Activated CD4-positive, alpha-beta memory T cell treated with anti-CD3 and anti-CD28 coated beads for 36 hours (primary cell): ENCODE data around the gene VPS37C. TPM values are rescaled to one million over a fixed set of nuclear protein-coding genes. Genes with fewer than 3 reads are reported as not detected.

Experiments
- CTCF ChIA-PET: fragments of 350-600 bp; sonication (Branson Sonifier 250); formaldehyde crosslinking; loops from one replicate; lab custom pipeline; 2021; ENCODE audit warnings: antibody characterized with exemption, inconsistent platforms; lab: Charles Lee
- POLR2A ChIA-PET: fragments of 350-600 bp; sonication (Branson Sonifier 250); formaldehyde crosslinking; loops from one replicate; lab custom pipeline; 2021; ENCODE audit warnings: antibody characterized with exemption; lab: Charles Lee
- DNase-seq: peaks from one replicate; pipeline ENCODE4 v3.0.0-alpha.2; 2020
- H3K27ac Mint-ChIP-seq: one replicate; pipeline ENCODE4 v1.8.0; 2021; ENCODE audit warnings: mixed read lengths
- H3K27me3 Mint-ChIP-seq: one replicate; pipeline ENCODE4 v1.8.0; 2021; ENCODE audit warnings: mixed read lengths
- H3K36me3 Mint-ChIP-seq: one replicate; pipeline ENCODE4 v1.8.0; 2021; ENCODE audit warnings: mixed read lengths
- H3K4me1 Mint-ChIP-seq: one replicate; pipeline ENCODE4 v1.8.0; 2021; ENCODE audit warnings: low read depth, mixed read lengths
- H3K4me3 Mint-ChIP-seq: one replicate; pipeline ENCODE4 v1.8.0; 2021; ENCODE audit warnings: mild to moderate bottlenecking, mixed read lengths
- H3K9me3 Mint-ChIP-seq: one replicate; pipeline ENCODE4 v1.8.0; 2021; ENCODE audit warnings: mixed read lengths
- intact Hi-C: fragments of 100-400 bp; cut with micrococcal nuclease; formaldehyde crosslinking; loops from one replicate; pipeline ENCODE4 v1.15.1; 2023
- total RNA-seq, 2 experiments: library from RNA; stranded (reverse); gene quantifications; one replicate each; pipeline ENCODE4 v1.2.3, GENCODE V29; 2021

The VPS37C gene
- total RNA-seq, 2 experiments from 2014 or later = 9.0 TPM

DNA sequence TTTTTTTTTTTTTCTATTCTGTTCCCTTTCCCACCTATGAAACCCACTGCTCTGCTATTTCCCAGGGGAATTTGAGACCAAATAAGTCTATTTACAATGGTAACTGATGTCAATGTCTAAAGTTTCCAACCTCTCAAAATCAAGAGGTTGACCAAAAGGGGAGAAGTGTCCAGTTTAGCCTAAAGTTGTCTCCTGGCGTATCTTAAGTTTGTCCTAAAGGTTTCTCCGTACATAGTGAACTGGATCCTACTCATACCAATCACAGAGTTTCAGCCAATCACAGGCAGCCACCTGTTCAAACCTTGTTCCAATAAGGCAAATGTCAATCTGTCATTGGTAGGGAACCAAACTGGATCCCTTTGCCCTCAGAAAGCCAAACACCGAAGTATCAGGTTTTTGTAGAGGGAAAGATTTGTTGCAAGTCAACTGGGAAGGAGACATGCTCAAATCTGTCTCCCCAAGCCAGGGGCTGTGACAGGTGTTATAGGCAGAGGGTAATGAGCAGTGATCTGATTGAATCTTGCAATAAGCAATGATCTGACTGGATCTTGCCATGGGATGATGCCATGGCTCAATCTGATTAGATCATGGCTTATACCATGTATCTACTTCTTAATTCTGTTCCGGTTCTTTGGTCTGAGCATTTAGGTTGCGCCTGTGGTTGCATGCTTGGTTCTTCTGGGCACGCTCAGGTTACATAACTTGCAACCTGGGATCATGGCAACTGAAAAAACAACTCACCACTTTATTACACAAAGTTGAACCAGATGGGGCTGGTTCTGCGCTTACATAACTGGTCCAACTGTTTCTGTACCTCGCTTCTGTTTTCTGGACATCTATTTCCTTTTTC lies 1.1 kb upstream of the VPS37C start:
- ChIA-PET CTCF (interaction anchor here (1.0 kb wide), 1 partner anchor 26 kb away, joined by 3 read pairs; no protein-coding TSS in a partner anchor), POLR2A (no interaction called here)
- H3K27me3 Mint-ChIP-seq = peaks cover 2% of the 10 kb centered on the region
- peaks cover 1% of the 10 kb centered on the region for H3K36me3 Mint-ChIP-seq
- peaks cover 55% of the 10 kb centered on the region for H3K4me1 Mint-ChIP-seq
- DNase-seq = peak; percentile 56
- no peaks in the 10 kb centered on the region for H3K9me3 Mint-ChIP-seq
- H3K4me3 Mint-ChIP-seq = peak overlapping the region; percentile 85
- H3K27ac Mint-ChIP-seq = peak overlapping the region; percentile 94
- intact Hi-C loops = loop anchor here (10.0 kb wide), 1 partner anchor 318 kb away; the partner anchor contains the start of gene CCDC86

DNA sequence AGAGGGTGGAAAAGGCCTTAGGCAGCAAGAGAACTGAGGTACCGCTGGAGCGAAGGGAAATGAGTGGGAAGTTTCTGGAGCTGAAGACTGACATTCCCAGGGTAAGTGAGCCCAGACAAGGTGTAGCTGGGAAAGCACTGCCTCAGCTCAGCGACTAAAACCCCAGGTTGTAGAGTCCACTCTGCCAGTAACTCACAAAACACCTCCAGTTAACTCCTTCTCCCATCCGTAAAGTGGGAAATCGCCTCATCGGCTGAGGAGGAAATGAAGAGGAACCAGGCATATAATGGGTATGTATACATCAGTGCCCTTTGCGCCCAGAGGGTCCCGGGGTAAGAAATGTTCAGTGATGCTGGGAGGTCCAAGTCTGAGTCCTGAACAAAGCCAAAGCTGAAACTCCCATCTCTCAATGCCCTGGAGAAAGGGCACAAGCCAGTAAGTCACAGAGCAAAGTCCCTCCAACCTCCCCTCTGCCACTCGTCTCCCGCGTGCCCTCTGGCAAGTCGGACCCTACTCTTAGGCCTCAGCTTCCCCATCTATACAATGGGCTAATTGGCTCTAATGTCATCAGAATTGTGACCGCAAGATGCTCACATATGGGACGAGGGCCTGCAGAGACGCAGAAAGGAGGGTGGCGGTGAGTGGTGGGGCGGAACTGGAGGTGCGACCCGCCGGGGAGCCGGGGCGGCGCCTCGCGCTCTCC lies 588 bp downstream of the VPS37C start:
- intact Hi-C loops = loop anchor here (1.0 to 10.0 kb wide), 5 partner anchors 78 to 316 kb away; partner anchors contain the start of genes CCDC86, PRPF19 and TMEM138
- Mint-ChIP-seq H3K4me3 (peak overlapping the region; percentile 85), H3K9me3 (peaks cover 5% of the 10 kb centered on the region), H3K36me3 (peaks cover 6% of the 10 kb centered on the region), H3K27ac (peak overlapping the region; percentile 83), H3K4me1 (peaks cover 53% of the 10 kb centered on the region), H3K27me3 (peaks cover 2% of the 10 kb centered on the region)
- ChIA-PET POLR2A (interaction anchor here (1.0 kb wide), 1 partner anchor 49 kb away, joined by 3 read pairs; no protein-coding TSS in a partner anchor), CTCF (interaction anchor here (0.8 kb wide), 1 partner anchor 47 kb away, joined by 3 read pairs; no protein-coding TSS in a partner anchor)
- no peak for DNase-seq

DNA sequence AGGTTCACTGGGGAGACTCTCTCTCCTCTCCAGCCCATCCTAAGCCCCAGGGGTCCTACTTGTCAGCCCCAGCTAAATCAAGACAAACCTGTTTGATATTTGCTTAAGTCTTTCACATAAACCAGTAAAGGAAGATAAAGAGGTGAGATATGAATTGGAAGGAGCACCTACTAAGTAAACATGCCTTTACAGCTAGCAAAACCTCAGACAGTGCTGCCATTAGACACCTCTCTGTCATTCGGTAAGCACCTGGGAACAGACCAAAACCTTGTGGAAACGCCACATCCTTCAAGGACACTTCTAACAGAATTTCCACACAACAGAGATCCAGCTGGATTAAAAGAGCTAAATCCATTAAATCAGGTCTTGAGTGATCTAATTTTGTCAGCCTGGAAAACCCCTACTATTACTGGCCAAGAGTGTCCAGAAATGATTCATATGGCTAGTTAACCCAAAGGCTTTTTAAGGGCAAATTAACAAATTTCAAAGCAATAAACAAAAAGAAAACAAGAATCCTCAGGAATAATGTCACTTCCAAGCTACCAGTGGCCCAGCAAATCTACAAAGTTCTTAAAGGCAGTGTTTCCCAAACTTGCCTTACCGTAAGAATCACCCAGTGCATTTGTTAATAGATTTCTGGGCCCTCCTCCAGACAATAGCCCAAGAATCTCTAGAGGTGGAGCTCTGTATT lies 2.4 kb downstream of the VPS37C start:
- ChIA-PET POLR2A (no interaction called here), CTCF (interaction anchor here (0.6 to 1.0 kb wide), 4 partner anchors 10 to 1682 kb away, joined by 3 to 5 read pairs (median 4); no protein-coding TSS in a partner anchor)
- Mint-ChIP-seq H3K9me3 (peaks cover 22% of the 10 kb centered on the region), H3K4me3 (no peak overlapping the region), H3K27ac (peak overlapping the region; percentile 3), H3K4me1 (peaks cover 41% of the 10 kb centered on the region), H3K27me3 (no peaks in the 10 kb centered on the region), H3K36me3 (peaks cover 22% of the 10 kb centered on the region)
- intact Hi-C loops = no loop called here
- no peak for DNase-seq

DNA sequence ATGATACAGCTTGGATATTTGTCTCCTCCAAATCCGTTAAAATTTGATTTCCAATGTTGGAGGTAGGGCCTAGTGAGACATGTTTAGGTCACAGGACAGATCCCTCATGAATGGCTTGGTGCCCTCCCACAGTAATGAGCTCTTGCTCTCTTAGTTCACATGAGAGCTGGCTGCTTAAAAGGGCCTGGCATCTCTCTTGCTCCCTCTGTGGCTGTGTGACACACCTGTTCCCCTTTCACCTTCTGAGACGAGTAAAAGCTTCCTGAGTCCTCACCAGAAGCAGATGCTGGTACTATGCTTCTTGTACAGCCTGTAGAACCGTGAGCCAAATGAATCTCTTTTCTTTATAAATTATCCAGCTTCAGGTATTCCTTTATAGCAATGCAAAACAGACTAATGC lies 3.5 kb downstream of the VPS37C start:
- Mint-ChIP-seq H3K4me1 (peaks cover 39% of the 10 kb centered on the region), H3K27me3 (no peaks in the 10 kb centered on the region), H3K9me3 (peaks cover 22% of the 10 kb centered on the region), H3K36me3 (peaks cover 22% of the 10 kb centered on the region), H3K4me3 (no peak overlapping the region), H3K27ac (no peak overlapping the region)
- POLR2A ChIA-PET = interaction anchor here (0.7 to 0.9 kb wide), 2 partner anchors 12 to 40 kb away, joined by 3 read pairs; no protein-coding TSS in a partner anchor
- intact Hi-C loops = no loop called here
- CTCF ChIA-PET = interaction anchor here (0.9 to 1.4 kb wide), 3 partner anchors 28 to 327 kb away, joined by 3 to 4 read pairs (median 3); no protein-coding TSS in a partner anchor
- DNase-seq = peak; percentile 27

DNA sequence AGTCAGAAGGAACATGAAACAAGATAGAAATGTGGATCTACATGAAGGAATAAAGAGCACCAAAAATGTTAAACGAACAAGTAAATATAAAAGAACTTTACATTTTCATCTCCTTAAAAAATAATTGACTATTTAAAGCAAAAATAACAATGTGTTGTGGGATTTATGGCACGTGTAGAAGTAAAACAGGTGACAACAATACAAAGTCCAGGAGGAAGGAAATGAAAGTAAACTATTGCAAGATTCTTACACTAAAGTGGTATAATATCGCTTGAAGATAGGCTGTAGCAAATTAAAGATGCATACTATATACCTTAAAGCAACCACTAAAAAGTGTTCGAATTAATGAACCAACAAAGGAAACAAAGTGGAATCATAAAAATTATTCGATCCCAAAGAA lies 5.5 kb downstream of the VPS37C start:
- H3K4me3 Mint-ChIP-seq = no peak overlapping the region
- H3K4me1 Mint-ChIP-seq = peaks cover 27% of the 10 kb centered on the region
- H3K27me3 Mint-ChIP-seq = no peaks in the 10 kb centered on the region
- ChIA-PET CTCF (interaction anchor here (0.7 kb wide), 1 partner anchor 190 kb away, joined by 4 read pairs; no protein-coding TSS in a partner anchor), POLR2A (no interaction called here)
- intact Hi-C loops = no loop called here
- DNase-seq = no peak
- peaks cover 22% of the 10 kb centered on the region for H3K36me3 Mint-ChIP-seq
- no peak overlapping the region for H3K27ac Mint-ChIP-seq
- peaks cover 22% of the 10 kb centered on the region for H3K9me3 Mint-ChIP-seq

DNA sequence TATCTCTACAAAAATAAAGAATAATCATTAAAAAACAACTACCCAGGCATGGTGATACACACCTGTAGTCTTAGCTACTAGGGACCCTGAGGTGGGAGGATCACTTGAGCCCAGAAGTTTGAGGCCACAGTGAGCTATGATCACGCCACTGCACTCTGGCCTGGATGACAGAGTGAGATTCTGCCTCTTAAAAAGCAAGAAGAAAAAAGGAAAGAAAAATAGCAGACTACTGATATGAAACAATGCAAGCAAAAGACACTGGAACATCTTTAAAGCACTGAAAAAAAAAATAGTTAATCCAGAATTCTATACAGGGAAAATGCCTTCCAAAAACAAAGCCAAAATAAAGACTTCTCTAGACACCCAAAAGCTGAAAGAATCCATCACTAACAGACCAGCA lies 5.9 kb downstream of the VPS37C start:
- H3K4me1 Mint-ChIP-seq = peaks cover 23% of the 10 kb centered on the region
- H3K9me3 Mint-ChIP-seq = peaks cover 22% of the 10 kb centered on the region
- H3K27me3 Mint-ChIP-seq = no peaks in the 10 kb centered on the region
- intact Hi-C loops = no loop called here
- no peak for DNase-seq
- no peak overlapping the region for H3K4me3 Mint-ChIP-seq
- POLR2A ChIA-PET = no interaction called here
- peaks cover 22% of the 10 kb centered on the region for H3K36me3 Mint-ChIP-seq
- CTCF ChIA-PET = interaction anchor here (0.7 kb wide), 1 partner anchor 189 kb away, joined by 4 read pairs; no protein-coding TSS in a partner anchor
- H3K27ac Mint-ChIP-seq = no peak overlapping the region

DNA sequence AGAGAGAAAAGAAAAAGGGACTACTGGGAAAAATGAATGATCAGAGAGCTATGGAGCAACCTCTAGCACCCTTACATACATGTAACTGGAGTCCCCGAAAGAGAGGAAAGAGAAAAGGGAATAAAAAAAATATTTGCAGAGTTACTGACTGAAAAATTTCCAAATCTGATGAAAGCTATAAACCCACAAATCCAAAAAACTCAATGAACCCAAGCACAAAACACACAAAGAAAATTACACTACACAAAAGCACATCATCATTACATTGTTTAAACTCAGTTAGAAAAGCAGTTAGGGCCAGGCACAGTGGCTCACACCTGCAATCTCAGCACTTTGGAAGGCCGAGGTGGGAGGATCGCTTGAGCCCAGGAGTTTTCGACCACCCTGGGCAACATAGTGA lies 6.7 kb downstream of the VPS37C start:
- Mint-ChIP-seq H3K27me3 (no peaks in the 10 kb centered on the region), H3K4me1 (peaks cover 17% of the 10 kb centered on the region), H3K27ac (no peak overlapping the region), H3K36me3 (peaks cover 22% of the 10 kb centered on the region), H3K4me3 (no peak overlapping the region), H3K9me3 (peaks cover 22% of the 10 kb centered on the region)
- no peak for DNase-seq
- ChIA-PET CTCF (interaction anchor here (1.2 to 1.5 kb wide), 2 partner anchors 25 to 185 kb away, joined by 3 to 5 read pairs; no protein-coding TSS in a partner anchor), POLR2A (no interaction called here)
- intact Hi-C loops = no loop called here

DNA sequence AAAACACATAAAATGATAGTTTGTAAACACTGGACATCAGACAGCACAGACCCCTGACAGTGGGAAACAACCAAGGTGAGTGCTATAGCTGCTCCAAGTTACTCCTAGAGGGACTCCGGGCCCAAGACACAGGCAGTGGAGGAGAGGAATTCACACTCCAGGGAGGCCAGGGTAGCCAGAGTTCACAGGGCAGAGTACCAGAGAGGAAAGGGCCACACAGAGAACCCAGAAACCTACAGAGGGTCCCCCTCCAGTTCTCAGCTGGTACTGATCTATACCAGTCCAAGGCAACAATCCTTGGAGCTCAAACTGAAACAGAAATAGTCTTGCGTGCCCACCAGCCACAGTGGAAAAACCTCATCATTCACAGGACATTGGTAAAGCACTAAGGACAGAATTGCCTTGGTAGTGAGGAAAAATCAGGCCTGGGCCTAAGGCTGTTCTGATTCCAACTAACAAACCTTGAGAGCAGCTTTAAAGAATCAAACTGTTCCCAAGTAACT lies 7.6 kb downstream of the VPS37C start:
- no peak for DNase-seq
- ChIA-PET POLR2A (no interaction called here), CTCF (interaction anchor here (0.6 to 1.5 kb wide), 3 partner anchors 24 to 184 kb away, joined by 3 to 5 read pairs (median 3); no protein-coding TSS in a partner anchor)
- Mint-ChIP-seq H3K36me3 (peaks cover 22% of the 10 kb centered on the region), H3K27ac (no peak overlapping the region), H3K27me3 (no peaks in the 10 kb centered on the region), H3K9me3 (peaks cover 22% of the 10 kb centered on the region), H3K4me1 (peaks cover 9% of the 10 kb centered on the region), H3K4me3 (no peak overlapping the region)
- intact Hi-C loops = no loop called here

DNA sequence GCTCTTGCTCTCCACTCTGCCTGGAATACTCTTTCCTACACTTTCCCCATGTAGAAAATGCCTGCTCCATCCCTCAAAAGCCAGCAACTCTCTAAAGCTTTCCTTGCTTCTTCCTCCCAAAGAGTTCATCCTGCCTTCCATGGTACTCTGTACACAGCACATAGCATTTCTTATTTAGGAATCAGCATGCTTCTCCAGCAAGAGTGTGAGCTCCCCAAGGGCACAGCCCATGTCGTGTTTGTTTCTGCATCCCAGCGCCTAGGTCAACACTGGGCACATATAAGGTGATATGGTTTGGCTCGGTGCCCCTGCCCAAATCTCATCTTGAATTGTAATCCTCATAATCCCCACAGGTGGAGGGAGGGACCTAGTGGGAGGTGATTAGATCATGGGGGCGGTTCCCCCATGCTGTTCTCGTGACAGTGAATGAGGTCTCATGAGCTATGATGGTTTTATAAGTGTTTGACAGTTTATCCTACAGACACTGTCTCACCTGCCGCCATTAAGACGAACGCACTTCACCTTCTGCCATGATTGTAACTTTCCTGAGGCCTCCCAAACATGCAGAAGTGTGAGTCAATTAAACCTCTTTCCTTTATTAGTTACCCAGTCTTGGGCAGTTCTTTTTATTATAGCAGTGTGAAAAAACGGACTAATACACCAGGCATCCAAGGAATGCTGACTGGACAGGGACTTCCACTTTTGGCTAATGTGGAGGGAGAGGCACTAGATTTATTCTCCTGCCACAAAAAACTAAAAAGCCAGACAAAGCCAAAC lies 8.2 kb downstream of the VPS37C start:
- Mint-ChIP-seq H3K27me3 (no peaks in the 10 kb centered on the region), H3K4me1 (peaks cover 5% of the 10 kb centered on the region), H3K36me3 (peaks cover 23% of the 10 kb centered on the region), H3K4me3 (no peak overlapping the region), H3K27ac (no peak overlapping the region), H3K9me3 (peaks cover 22% of the 10 kb centered on the region)
- ChIA-PET POLR2A (no interaction called here), CTCF (interaction anchor here (1.5 kb wide), 1 partner anchor 183 kb away, joined by 3 read pairs; no protein-coding TSS in a partner anchor)
- intact Hi-C loops = no loop called here
- no peak for DNase-seq

DNA sequence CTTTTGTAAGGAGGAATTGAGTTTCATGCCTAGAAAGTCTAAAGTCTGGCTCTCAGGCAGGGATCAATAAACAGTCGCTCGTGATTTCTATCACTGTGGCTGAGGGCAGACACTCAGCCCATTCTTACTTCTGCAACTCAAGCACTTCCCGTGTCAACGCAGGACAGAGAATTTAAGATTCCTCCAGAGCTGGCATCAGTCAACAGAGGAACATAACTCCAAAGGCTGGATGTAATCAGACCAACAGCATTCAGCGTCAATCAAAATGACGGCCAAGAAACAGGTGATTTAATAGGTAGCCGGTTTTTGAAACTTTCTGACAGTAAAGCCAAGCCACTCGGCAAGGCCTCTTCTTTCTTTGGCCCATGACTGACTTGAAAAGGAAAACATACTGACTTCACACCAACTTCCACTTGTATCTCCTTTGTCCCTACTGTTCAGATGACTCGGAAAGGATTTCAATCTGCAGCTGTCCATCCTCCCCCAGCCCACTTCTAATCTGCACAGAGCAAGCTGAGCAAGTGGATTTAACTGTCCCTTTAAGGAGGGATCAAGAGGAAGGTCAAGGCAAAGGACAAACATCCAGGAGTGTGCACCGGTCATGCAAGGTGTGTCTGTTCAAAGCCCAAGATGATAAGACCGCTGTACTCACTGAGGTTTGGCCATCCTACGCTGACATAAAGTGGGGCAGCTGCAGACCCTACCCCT lies 9.5 kb downstream of the VPS37C start:
- intact Hi-C loops = no loop called here
- H3K9me3 Mint-ChIP-seq = peaks cover 20% of the 10 kb centered on the region
- no peak overlapping the region for H3K27ac Mint-ChIP-seq
- ChIA-PET CTCF (interaction anchor here (0.5 kb wide), 1 partner anchor 38 kb away, joined by 3 read pairs; no protein-coding TSS in a partner anchor), POLR2A (no interaction called here)
- DNase-seq = no peak
- peaks cover 21% of the 10 kb centered on the region for H3K36me3 Mint-ChIP-seq
- H3K27me3 Mint-ChIP-seq = no peaks in the 10 kb centered on the region
- no peak overlapping the region for H3K4me3 Mint-ChIP-seq
- H3K4me1 Mint-ChIP-seq = no peaks in the 10 kb centered on the region
